Uterus (tissue), 4 donors: ENCODE results near the gene MITF. TPM values are rescaled to one million over a fixed set of nuclear protein-coding genes. Genes with fewer than 3 reads are reported as not detected.

Experiments used
- DNase-seq, 2 donors: peaks; one replicate each; pipeline ENCODE4 v3.0.0-alpha.2; 2019 to 2020
- H3K27ac ChIP-seq, 2 donors: fragments of 200-600 bp; sonication (generic); 1 replicate in 1 of 2; 2 replicates in 1 of 2; pipeline ENCODE4 v1.5.1; 2016 to 2018
- H3K27me3 ChIP-seq, 2 donors: fragments of 200-600 bp; sonication (generic); one replicate each; pipeline ENCODE4 v1.5.1; 2018 to 2019; ENCODE audit warnings: control low read depth in 1 of 2
- H3K36me3 ChIP-seq, 2 donors: fragments of 200-600 bp; sonication (generic); one replicate each; pipeline ENCODE4 v1.5.1; 2019; ENCODE audit warnings: control low read depth in 1 of 2
- H3K4me1 ChIP-seq, 2 donors: fragments of 200-600 bp; sonication (generic); one replicate each; pipeline ENCODE4 v1.5.1; 2018 to 2019; ENCODE audit warnings: control low read depth in 1 of 2
- H3K4me3 ChIP-seq, 2 donors: fragments of 200-600 bp; sonication (generic); 1 replicate in 1 of 2; 2 replicates in 1 of 2; pipeline ENCODE4 v1.5.1; 2018 to 2019; ENCODE audit warnings: mild to moderate bottlenecking in 1 of 2
- H3K9me3 ChIP-seq, 2 donors: fragments of 200-600 bp; sonication (generic); one replicate each; pipeline ENCODE4 v1.5.1; 2019; ENCODE audit warnings: control low read depth in 1 of 2
- POLR2A ChIP-seq, 2 donors: fragments of 450-650 bp; IDR thresholded peaks; one replicate each; pipeline ENCODE4 v1.6.1; 2016; ENCODE audit warnings: antibody characterized with exemption in 2 of 2, mild to moderate bottlenecking in 1 of 2, moderate library complexity in 1 of 2
- intact Hi-C: fragments of 100-400 bp; cut with DNase I; formaldehyde crosslinking; loops from one replicate; pipeline ENCODE4 v1.15.1; 2023; ENCODE audit warnings: low total_unique reads
- total RNA-seq, 4 donors: library from RNA; depleted of rRNA in 3 of 4; stranded (reverse); fragments of >200 nt in 3 of 4; gene quantifications; one replicate each; pipeline versions ENCODE4 v1.1.0 to v1.2.4, GENCODE V29; 2014 to 2023
- TF ChIP-seq, protein P1 (sequence below), 4 experiments: fragments of 200-600 bp in 2 of 4; fragments of 450-650 bp in 2 of 4; sonication (generic) in 2 of 4; IDR thresholded peaks; one replicate each; pipeline ENCODE4 v1.5.1; 2016 to 2019; ENCODE audit warnings: antibody characterized with exemption in 4 of 4, mild to moderate bottlenecking in 2 of 4, moderate library complexity in 1 of 4
- donor health status: DM: yes; HTN: yes; CAD: no.

Gene MITF
- total RNA-seq, 4 donors from 2014 or later = 18.2 to 66.0 (median 52.6) TPM

DNA sequence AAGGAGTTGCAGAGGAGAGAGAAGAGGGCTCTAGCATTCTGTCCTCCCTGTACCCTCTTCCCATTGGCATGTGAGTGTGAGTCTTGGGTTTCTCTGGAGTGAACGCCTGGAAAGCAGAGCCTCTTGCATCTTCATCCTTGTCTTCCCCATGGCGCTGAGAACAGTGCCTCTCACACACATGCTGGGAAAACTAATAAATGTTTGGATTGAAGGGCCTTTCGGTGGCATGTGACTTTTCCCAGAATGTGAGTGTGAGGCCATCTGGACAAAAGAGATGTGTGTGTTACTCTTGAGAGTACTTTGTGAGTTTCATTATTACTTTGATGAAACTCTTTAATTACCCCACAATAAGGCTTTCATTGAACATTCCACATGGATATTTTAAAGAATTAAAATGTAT is 122.3 kb downstream of the MITF start:
- Histone ChIP-seq H3K4me1 (no peaks in the 10 kb centered on the region), H3K9me3 (no peaks in the 10 kb centered on the region), H3K27ac (no peak overlapping the region), H3K4me3 (no peak overlapping the region), H3K27me3 (no peaks in the 10 kb centered on the region), H3K36me3 (no peaks in the 10 kb centered on the region)
- TF ChIP-seq, protein P1, sequence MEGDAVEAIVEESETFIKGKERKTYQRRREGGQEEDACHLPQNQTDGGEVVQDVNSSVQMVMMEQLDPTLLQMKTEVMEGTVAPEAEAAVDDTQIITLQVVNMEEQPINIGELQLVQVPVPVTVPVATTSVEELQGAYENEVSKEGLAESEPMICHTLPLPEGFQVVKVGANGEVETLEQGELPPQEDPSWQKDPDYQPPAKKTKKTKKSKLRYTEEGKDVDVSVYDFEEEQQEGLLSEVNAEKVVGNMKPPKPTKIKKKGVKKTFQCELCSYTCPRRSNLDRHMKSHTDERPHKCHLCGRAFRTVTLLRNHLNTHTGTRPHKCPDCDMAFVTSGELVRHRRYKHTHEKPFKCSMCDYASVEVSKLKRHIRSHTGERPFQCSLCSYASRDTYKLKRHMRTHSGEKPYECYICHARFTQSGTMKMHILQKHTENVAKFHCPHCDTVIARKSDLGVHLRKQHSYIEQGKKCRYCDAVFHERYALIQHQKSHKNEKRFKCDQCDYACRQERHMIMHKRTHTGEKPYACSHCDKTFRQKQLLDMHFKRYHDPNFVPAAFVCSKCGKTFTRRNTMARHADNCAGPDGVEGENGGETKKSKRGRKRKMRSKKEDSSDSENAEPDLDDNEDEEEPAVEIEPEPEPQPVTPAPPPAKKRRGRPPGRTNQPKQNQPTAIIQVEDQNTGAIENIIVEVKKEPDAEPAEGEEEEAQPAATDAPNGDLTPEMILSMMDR (IDR thresholded peaks at IDR 0.05) = no peak
- no peak for TF ChIP-seq POLR2A (IDR thresholded peaks at IDR 0.05)
- intact Hi-C loops = no loop called here
- no peak for DNase-seq

DNA sequence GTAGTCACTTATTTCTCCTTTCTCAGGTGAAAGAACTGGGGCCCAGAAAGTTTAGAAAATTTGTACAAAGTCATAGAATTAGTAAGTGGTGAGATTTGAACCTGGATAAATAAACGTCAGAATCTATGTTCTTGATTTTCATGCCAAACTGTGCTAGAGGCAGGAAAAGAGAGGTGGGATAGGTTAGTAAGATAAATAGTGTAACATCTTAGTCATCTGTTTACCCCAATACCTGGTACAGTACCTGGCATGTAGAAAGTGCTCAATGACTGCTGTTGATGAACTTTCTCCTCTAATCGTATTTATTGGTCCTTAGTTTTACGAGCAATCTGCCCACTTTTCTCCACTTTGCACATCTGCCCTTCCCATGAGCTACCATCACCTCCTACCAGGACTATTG is 124.9 kb downstream of the MITF start:
- Histone ChIP-seq H3K36me3 (no peaks in the 10 kb centered on the region), H3K9me3 (no peaks in the 10 kb centered on the region), H3K27me3 (no peaks in the 10 kb centered on the region), H3K4me3 (no peak overlapping the region), H3K27ac (peak overlapping the region in 1 of 2 donors; percentile 73), H3K4me1 (peaks cover 0 to 4% of the 10 kb centered on the region in 2 donors)
- DNase-seq = no peak
- intact Hi-C loops = no loop called here
- TF ChIP-seq, protein P1 (IDR thresholded peaks at IDR 0.05) = no peak
- TF ChIP-seq POLR2A (IDR thresholded peaks at IDR 0.05) = no peak

DNA sequence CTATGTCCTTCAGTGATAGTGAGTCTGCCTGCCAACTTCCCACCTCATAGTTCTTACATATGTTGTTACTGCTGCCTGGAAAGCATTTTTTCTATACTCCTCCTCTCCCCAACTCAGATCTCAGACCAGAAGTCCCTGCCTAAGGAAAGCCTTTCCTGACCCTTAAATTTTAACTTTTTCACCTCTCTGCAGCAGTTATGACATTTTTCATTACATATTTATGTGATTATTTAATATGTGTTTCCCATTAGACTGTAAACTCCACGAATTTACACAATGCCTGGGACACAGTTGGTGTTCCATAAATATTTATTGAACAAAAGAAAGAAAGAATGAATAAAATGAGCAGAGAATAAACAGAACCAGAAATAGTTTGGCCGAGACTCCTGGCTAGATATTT is 125.5 kb downstream of the MITF start:
- no peak for DNase-seq
- peaks cover 0 to 4% of the 10 kb centered on the region in 2 donors for H3K4me1 ChIP-seq
- H3K4me3 ChIP-seq = no peak overlapping the region
- peak overlapping the region in 1 of 2 donors; percentile 73 for H3K27ac ChIP-seq
- intact Hi-C loops = no loop called here
- no peaks in the 10 kb centered on the region for H3K27me3 ChIP-seq
- H3K36me3 ChIP-seq = no peaks in the 10 kb centered on the region
- H3K9me3 ChIP-seq = no peaks in the 10 kb centered on the region
- no peak for TF ChIP-seq POLR2A (IDR thresholded peaks at IDR 0.05)
- TF ChIP-seq, protein P1 (IDR thresholded peaks at IDR 0.05) = no peak

DNA sequence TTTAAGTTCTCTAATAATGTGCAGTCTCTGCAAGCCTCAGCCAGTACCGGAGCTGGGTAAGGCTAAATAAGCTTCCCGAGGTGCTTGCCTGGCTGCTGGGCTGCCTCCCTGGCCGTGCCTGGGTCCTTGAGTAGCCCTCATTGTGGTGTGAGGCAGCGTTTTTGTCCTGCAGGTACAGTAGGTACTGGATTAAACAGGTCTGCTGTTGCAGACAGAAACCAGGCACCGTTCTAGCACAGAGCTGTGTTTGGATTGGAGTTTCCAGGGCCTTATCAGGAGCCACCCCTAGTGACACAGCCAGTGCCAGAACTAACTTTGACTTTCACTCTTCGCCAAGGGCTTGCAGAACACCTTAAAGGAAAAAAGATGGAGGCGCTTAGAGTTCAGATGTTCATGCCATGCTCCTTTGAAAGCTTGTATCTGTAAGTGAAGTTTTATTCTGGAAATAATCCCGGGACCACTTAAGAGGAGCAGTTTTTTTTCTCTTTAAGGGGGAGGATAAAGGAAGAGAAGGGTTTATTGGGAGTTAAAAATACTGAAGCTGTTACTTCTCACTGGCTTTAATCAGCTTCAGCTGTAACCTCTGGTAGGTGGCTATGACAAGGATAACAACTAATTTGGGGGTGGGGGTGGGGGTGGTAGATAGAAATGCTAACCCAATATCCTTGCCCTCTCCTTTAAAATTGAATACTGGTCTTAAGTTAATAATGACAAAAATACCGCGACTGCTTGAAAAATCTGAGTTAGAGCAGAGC is 126.8 kb downstream of the MITF start:
- peak overlapping the region; percentile 29 to 73 for H3K27ac ChIP-seq
- H3K36me3 ChIP-seq = no peaks in the 10 kb centered on the region
- DNase-seq = peak in 1 of 2 donors; percentile 26
- no peaks in the 10 kb centered on the region for H3K27me3 ChIP-seq
- intact Hi-C loops = no loop called here
- H3K9me3 ChIP-seq = no peaks in the 10 kb centered on the region
- peak overlapping the region in 1 of 2 donors; percentile 26 for H3K4me3 ChIP-seq
- peaks cover 0 to 4% of the 10 kb centered on the region in 2 donors for H3K4me1 ChIP-seq
- TF ChIP-seq POLR2A (IDR thresholded peaks at IDR 0.05) = no peak
- TF ChIP-seq, protein P1 (IDR thresholded peaks at IDR 0.05) = no peak

DNA sequence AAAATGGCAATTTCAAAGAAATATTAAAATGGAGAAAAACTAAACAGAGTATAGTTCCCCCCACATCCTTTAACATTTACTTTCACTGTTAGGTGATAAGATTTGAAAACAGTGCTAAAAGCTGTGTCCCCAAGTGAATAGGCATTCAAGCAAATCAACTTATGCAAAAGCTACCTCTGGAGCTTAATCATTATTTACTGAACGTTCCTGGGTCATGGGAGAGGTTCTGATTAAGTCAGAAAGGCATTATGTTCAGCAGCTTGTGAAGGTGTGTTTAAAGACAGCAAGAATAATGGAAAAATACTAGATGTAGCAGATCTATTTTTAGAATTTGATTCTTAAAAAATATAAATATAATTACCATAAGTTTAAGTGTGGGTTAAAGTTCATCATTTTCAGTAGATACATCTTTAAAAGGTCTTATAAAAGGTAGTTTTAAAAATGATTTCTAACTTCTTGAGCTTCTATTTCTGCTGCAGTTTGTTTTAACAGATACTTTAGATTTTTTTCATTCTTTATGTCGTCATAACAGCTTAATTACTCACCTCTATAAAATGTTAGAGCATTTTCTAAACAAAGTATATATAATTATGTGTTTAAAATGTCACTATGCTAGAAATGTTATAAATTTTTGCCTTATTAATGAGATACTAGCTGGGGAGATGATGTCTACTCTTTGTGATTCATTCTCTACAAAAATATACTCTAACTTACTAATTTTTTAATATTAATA is 127.9 kb downstream of the MITF start:
- peaks cover 0 to 4% of the 10 kb centered on the region in 2 donors for H3K4me1 ChIP-seq
- H3K27me3 ChIP-seq = no peaks in the 10 kb centered on the region
- intact Hi-C loops = no loop called here
- TF ChIP-seq, protein P1 (IDR thresholded peaks at IDR 0.05) = no peak
- no peak for TF ChIP-seq POLR2A (IDR thresholded peaks at IDR 0.05)
- H3K4me3 ChIP-seq = no peak overlapping the region
- no peaks in the 10 kb centered on the region for H3K36me3 ChIP-seq
- DNase-seq = no peak
- H3K9me3 ChIP-seq = no peaks in the 10 kb centered on the region
- H3K27ac ChIP-seq = peak overlapping the region; percentile 3 to 73
